Hematopoietic multipotent progenitor cell treated with erythropoietin and hydrocortisone succinate and interleukin-3 and kit ligand, for 8 days (in vitro differentiated cells): ENCODE results near the gene COL3A1.
A peak's percentile ranks its signal among the peaks of the same experiment; 100 is the strongest.

Experiments
- DNase-seq: peaks from one replicate; pipeline ENCODE4 v3.0.0-alpha.2; 2015

Gene COL3A1

DNA sequence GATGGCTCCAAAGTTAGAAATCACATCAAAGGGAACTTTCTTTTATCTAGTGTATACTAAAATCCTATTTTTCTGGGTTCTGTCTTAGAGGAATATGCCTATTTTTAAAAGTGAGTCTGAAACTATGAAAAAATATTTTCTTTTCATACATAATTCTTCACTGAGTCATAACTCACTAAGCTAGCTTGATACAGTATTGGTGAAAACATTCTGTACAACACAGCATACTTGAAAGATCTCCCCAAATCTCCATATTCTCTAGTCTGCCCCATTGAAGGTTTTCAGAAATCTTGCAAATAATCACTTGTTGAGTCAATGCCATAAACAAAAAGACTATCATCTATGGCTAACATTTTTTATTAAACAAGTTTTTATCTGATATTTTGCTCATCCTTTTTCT, 44.5 kb downstream of the COL3A1 start:
- no peak for DNase-seq

GRCh38 chr2:189020179-189020578, 46.0 kb downstream of the COL3A1 start:
- DNase-seq: no peak

GRCh38 chr2:189022053-189022481, 47.9 kb downstream of the COL3A1 start:
- DNase-seq: no peak

GRCh38 chr2:189022492-189022891, 48.3 kb downstream of the COL3A1 start:
- DNase-seq: no peak

DNA sequence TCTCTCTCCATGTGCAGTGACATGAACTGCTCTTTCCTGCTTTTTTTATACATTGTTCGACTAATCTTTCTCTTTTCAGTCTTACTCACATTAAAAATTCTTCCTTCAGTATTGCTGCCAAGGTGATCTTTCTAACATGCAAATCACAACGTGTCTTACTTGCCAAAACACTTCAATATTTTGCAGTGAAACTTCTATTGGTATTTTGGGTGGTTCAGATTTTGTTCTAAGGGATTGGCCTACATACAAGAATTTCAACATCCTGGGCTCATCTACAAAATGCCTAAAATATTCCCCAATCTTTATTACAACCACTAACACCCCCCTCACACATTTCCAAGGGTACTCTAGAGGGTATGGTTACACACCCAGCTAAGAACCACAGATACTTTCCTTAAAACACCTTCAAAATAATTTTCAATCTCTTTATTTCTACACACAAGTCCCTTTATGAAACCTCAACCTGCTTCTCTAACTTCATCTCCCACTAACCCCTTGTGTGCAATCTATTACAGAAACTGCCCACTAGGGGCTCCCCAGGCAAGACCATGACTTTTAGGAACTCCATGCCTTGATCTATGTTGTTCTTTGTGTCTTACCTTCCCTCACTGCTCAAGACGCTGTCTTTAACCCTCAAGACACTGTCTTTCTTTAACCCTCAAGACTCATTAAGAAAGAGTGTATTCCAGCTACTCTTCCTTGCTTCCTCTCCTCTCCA, 50.9 kb downstream of the COL3A1 start:
- DNase-seq: peak; percentile 6

DNA sequence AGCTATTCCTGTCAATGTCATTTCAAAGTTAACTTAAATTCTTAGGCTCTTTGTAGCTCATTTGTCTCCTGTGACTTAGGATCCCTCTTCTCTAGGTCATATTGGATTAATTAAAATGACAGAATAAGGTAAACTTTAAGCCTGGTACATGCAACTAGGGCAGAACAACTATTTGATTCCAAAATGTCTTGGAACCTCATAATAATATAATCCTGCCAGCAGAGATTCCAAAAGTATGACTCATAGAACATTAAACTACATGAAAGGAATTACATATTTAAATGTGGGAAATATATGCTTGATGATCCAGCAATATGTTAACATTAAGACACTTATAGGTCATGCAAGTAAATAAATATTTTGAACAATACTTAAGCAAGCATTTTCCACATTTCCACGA, 63.3 kb downstream of the COL3A1 start:
- DNase-seq: no peak

DNA sequence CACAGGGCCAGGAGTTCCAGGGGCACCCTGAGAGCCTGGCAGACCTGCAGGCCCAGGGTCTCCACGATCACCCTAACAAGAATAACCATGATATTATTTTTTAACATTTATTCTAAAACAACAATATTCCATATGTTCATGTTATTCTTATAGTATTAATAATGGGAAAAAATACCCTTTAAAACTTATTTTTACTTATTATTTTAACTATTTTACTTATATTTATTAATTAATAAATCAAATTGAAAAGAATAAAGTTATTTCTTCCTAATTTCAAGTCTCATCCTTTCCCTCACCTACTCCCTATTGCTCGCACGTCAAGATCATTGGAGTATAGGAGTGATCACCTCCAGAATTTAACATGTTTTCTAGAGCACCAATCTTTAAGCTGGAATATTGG, 71.7 kb downstream of the COL3A1 start:
- DNase-seq: no peak

- DNase-seq: no peak
Observed at GRCh38 chr2:189046320-189046719, 72.1 kb downstream of the COL3A1 start.

GRCh38 chr2:189047171-189047888, 73.2 kb downstream of the COL3A1 start:
- DNase-seq: no peak

GRCh38 chr2:189048189-189048588, 74.0 kb downstream of the COL3A1 start:
- DNase-seq: no peak

GRCh38 chr2:189049709-189050164, 75.6 kb downstream of the COL3A1 start:
- no peak for DNase-seq

- no peak for DNase-seq
Observed at GRCh38 chr2:189050165-189050712, 76.1 kb downstream of the COL3A1 start.

GRCh38 chr2:189056200-189057106, 82.3 kb downstream of the COL3A1 start:
- no peak for DNase-seq

DNA sequence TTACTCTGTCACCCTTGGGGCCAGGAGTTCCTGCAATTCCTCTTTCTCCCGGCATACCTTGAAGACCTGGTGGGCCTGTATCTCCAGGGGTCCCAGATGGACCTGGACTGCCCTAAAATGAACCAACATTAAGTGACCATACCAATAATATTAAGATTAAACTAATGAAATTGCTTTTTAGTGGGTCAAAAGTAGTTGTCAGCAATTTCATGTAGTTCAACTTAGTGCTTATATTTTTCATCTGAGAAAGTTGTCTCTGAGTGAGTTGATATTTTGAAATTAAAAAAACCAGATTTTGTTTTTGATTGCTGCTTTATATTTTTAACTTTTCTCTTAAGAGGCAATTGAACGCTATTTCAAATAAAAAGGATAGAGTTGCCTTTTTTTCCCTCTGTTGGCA, 83.1 kb downstream of the COL3A1 start:
- DNase-seq: no peak

DNA sequence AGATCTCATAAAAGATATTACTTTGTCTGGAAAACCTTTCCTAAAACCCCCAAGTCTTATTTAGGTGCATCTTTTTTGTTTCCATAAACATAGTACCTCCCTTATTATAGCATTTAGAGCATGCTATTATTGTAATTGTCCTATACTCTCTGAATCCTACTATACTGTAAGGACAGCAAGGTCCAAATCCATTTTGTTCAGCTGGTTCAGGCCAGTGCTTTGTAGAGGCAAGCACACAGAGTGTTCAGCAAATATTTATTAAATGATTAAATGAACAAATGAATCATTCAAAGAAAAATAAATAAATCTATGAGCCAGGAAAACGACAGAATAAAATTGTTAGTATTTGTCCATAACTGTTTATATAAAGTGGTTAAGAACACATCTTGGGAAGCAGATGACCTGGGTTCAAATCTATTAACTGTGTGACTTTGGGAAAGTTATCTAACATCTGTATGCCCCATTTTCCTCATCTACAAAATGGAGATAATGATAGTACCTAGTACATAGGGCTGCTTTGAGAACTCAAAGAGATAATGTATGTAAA, 86.0 kb downstream of the COL3A1 start:
- no peak for DNase-seq
